ENCODE data around the gene BARD1.

DNA sequence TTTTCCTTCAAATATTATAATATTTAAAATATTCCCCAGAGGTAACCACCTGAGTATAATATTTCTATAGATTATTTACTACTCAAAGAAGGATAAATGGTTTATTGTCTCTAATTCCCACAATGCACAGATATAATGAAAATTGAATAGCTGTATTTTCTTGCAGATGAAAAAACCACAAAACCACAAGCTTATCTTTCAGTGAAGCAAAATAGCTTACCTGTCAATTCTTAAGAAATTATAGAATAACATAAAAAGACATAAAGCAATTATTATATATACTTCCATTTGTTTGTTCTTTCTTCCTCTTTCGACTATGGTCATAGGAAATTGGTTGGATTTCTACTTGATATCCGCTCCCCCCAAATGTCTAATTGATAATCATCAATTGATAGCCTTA is 98.8 kb downstream of the BARD1 start:
- no peak for TF ChIP-seq EZH2 (IDR thresholded peaks at IDR 0.05; ENCODE audit: borderline replicate concordance, insufficient read depth, low read depth, low read length, poor library complexity, severe bottlenecking)
- TF ChIP-seq, protein P1, sequence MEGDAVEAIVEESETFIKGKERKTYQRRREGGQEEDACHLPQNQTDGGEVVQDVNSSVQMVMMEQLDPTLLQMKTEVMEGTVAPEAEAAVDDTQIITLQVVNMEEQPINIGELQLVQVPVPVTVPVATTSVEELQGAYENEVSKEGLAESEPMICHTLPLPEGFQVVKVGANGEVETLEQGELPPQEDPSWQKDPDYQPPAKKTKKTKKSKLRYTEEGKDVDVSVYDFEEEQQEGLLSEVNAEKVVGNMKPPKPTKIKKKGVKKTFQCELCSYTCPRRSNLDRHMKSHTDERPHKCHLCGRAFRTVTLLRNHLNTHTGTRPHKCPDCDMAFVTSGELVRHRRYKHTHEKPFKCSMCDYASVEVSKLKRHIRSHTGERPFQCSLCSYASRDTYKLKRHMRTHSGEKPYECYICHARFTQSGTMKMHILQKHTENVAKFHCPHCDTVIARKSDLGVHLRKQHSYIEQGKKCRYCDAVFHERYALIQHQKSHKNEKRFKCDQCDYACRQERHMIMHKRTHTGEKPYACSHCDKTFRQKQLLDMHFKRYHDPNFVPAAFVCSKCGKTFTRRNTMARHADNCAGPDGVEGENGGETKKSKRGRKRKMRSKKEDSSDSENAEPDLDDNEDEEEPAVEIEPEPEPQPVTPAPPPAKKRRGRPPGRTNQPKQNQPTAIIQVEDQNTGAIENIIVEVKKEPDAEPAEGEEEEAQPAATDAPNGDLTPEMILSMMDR (IDR thresholded peaks at IDR 0.05) = no peak
